ENCODE results near the gene CARD19. TPM values are rescaled to one million over a fixed set of nuclear protein-coding genes. Genes with fewer than 3 reads are reported as not detected.

CARD19 gene
- total RNA-seq, 4 donors from 2014 or later, result 16.2 to 37.8 (median 29.0) TPM

- Histone ChIP-seq H3K4me3 (no peak overlapping the region), H3K9me3 (no peaks in the 10 kb centered on the region), H3K27ac (peak overlapping the region; percentile 47 to 97 (median 86)), H3K27me3 (no peaks in the 10 kb centered on the region), H3K4me1 (peaks cover 67 to 84% (median 76%) of the 10 kb centered on the region in 3 donors), H3K36me3 (peaks cover 6 to 32% (median 7%) of the 10 kb centered on the region in 3 donors)
- TF ChIP-seq CTCF (IDR thresholded peaks at IDR 0.05) (no peak), POLR2A (IDR thresholded peaks at IDR 0.05) (no peak)
- DNase-seq, result no peak
- 50 to 81% methylated on average over 3 to 11 of the region's 14 CpGs for WGBS, 2 donors
- intact Hi-C loops (cut with DNase I), result no loop called here
Measured at GRCh38 chr9:93128011-93128714, 32.1 kb downstream of the CARD19 start.

GRCh38 chr9:93128715-93129224 lies 32.8 kb downstream of the CARD19 start:
- DNase-seq, result no peak
- WGBS, 2 donors, result 70% methylated on average over 4 to 5 of the region's 10 CpGs
- TF ChIP-seq POLR2A (IDR thresholded peaks at IDR 0.05) (no peak), CTCF (IDR thresholded peaks at IDR 0.05) (no peak)
- Histone ChIP-seq H3K4me3 (no peak overlapping the region), H3K9me3 (no peaks in the 10 kb centered on the region), H3K27ac (peak overlapping the region in 3 of 4 donors; percentile 89 to 97 (median 96)), H3K4me1 (peaks cover 67 to 90% (median 78%) of the 10 kb centered on the region in 3 donors), H3K27me3 (no peaks in the 10 kb centered on the region), H3K36me3 (peaks cover 5 to 26% (median 6%) of the 10 kb centered on the region in 3 donors)
- intact Hi-C loops (cut with DNase I), result no loop called here

- Histone ChIP-seq H3K27me3 (no peaks in the 10 kb centered on the region), H3K4me3 (no peak overlapping the region), H3K36me3 (peaks cover 0 to 21% (median 5%) of the 10 kb centered on the region in 3 donors), H3K4me1 (peaks cover 67 to 92% (median 78%) of the 10 kb centered on the region in 3 donors), H3K27ac (peak overlapping the region in 3 of 4 donors; percentile 89 to 97 (median 96)), H3K9me3 (no peaks in the 10 kb centered on the region)
- intact Hi-C loops (cut with DNase I), result no loop called here
- 43 to 73% methylated on average over 2 to 7 of the region's 8 CpGs for WGBS, 2 donors
- no peak for DNase-seq
- TF ChIP-seq POLR2A (IDR thresholded peaks at IDR 0.05), result no peak
- no peak for TF ChIP-seq CTCF (IDR thresholded peaks at IDR 0.05)
Measured at GRCh38 chr9:93129286-93129685, 33.3 kb downstream of the CARD19 start.

- Histone ChIP-seq H3K4me1 (peaks cover 67 to 97% (median 83%) of the 10 kb centered on the region in 3 donors), H3K36me3 (peaks cover 0 to 15% (median 0%) of the 10 kb centered on the region in 3 donors), H3K4me3 (no peak overlapping the region), H3K27me3 (no peaks in the 10 kb centered on the region), H3K9me3 (no peaks in the 10 kb centered on the region), H3K27ac (peak overlapping the region; percentile 89 to 97 (median 94))
- TF ChIP-seq POLR2A (IDR thresholded peaks at IDR 0.05) (no peak), CTCF (IDR thresholded peaks at IDR 0.05) (no peak)
- WGBS, 2 donors, result 45 to 49% methylated on average over 3 to 5 of the region's 11 CpGs
- intact Hi-C loops (cut with DNase I), result no loop called here
- no peak for DNase-seq
Measured at GRCh38 chr9:93129691-93130500, 33.9 kb downstream of the CARD19 start.
